Embryonic facial prominence (tissue), 1 donor: ENCODE results near the gene ASCL2.
A peak's percentile ranks its signal among the peaks of the same experiment; 100 is the strongest.

ENCODE experiments used
- DNase-seq: peaks from one replicate; pipeline ENCODE4 v3.0.0-alpha.2; 2016; ENCODE audit errors: extremely low spot score

ASCL2 gene

GRCh38 chr11:2270322-2271076, at the start of gene ASCL2:
ASCL2 (minus strand) TSS chr11:2270588; CDS start chr11:2270332, 256 bp downstream.
- no peak for DNase-seq

- no peak for DNase-seq
These were observed 49.5 kb upstream of the ASCL2 start for GRCh38 chr11:2319791-2320472.

- no peak for DNase-seq
These were observed 48.3 kb upstream of the ASCL2 start for GRCh38 chr11:2318707-2319106.

- no peak for DNase-seq
These were observed 47.7 kb upstream of the ASCL2 start for GRCh38 chr11:2318123-2318522.

- no peak for DNase-seq
These were observed 47.1 kb upstream of the ASCL2 start for GRCh38 chr11:2317354-2318050.

- no peak for DNase-seq
These were observed 46.5 kb upstream of the ASCL2 start for GRCh38 chr11:2316963-2317244.

- DNase-seq: no peak
These were observed 46.0 kb upstream of the ASCL2 start for GRCh38 chr11:2316169-2316962.

GRCh38 chr11:2315395-2316168, 45.2 kb upstream of the ASCL2 start:
- DNase-seq: no peak

- peak; percentile 69 for DNase-seq
These were observed 44.4 kb upstream of the ASCL2 start for GRCh38 chr11:2314525-2315394.

GRCh38 chr11:2314136-2314524, 43.7 kb upstream of the ASCL2 start:
- DNase-seq: no peak

GRCh38 chr11:2313051-2313951, 42.9 kb upstream of the ASCL2 start:
- no peak for DNase-seq

- no peak for DNase-seq
These were observed 42.0 kb upstream of the ASCL2 start for GRCh38 chr11:2312232-2313042.

- no peak for DNase-seq
These were observed 41.2 kb upstream of the ASCL2 start for GRCh38 chr11:2311353-2312133.

GRCh38 chr11:2310786-2311352, 40.5 kb upstream of the ASCL2 start:
- no peak for DNase-seq

- DNase-seq: no peak
These were observed 39.8 kb upstream of the ASCL2 start for GRCh38 chr11:2310073-2310785.

- no peak for DNase-seq
These were observed 39.1 kb upstream of the ASCL2 start for GRCh38 chr11:2309251-2310072.
